ENCODE results near the gene KDM2B. TPM values are rescaled to one million over a fixed set of nuclear protein-coding genes. Genes with fewer than 3 reads are reported as not detected.

KDM2B gene
- polyA plus RNA-seq, 1 donor from 2014 or later = 85.5 TPM

DNA sequence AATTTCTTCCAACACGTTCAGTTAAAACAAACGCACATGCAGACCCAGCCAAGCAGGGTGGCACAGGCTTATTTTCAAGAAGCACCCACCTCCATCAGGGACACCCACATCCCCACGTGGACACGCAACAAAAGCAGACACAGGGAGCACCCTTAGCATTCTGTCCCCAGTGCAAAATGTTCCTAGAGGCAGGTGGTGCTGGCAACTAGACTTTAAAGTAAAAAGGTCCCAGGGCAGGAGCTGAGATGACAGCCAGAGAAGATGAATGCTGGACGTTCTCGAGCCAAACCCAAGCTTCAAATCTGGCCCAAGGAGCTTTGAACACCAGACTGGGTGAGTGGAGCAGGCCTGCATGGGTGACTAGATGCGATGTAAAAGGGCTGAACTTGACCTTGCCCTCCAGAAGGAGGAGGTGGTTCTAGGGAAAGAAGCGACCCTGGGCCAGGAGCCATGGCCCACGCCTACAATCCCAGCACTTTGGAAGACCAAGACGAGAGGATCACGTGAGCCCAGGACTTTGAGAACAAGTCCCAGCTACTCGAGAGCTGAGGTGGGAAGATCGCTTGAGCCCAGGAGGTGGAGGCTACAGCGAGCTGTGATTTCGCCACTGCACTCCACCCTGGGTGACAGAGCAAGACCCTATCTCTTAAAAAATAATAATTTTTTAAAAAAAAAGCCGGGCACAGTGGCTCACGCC is 47.3 kb downstream of the KDM2B start:
- no peaks in the 10 kb centered on the region for H3K9me3 ChIP-seq (ENCODE audit: low read length)
- H3F3A ChIP-seq (ENCODE audit: insufficient read depth, low read length, poor library complexity, severe bottlenecking) = no peaks in the 10 kb centered on the region
- no peaks in the 10 kb centered on the region for H3K9me2 ChIP-seq (ENCODE audit: insufficient read depth, low read length)
- H3K9ac ChIP-seq (ENCODE audit: low read length) = no peak overlapping the region
- H3K4me3 ChIP-seq (ENCODE audit: low read length) = no peak overlapping the region
- no peak overlapping the region for H3K4me2 ChIP-seq (ENCODE audit: low read length)
- H3K36me3 ChIP-seq (ENCODE audit: insufficient read depth, low read length) = no peaks in the 10 kb centered on the region
- peaks cover 4% of the 10 kb centered on the region for H3K27me3 ChIP-seq (ENCODE audit: insufficient read depth, low read depth, low read length)
- H3K27ac ChIP-seq (ENCODE audit: low read length) = no peak overlapping the region
- H4K20me1 ChIP-seq (ENCODE audit: insufficient read depth) = no peaks in the 10 kb centered on the region
- no peak overlapping the region for H2AFZ ChIP-seq (ENCODE audit: low read depth, low read length)
- no peaks in the 10 kb centered on the region for H3K79me2 ChIP-seq (replicated peaks; ENCODE audit: insufficient read depth, low read length)
- TF ChIP-seq SMC3 (conservative IDR thresholded peaks at IDR 0.05; ENCODE audit: poor library complexity) = no peak
- TF ChIP-seq, protein P1, sequence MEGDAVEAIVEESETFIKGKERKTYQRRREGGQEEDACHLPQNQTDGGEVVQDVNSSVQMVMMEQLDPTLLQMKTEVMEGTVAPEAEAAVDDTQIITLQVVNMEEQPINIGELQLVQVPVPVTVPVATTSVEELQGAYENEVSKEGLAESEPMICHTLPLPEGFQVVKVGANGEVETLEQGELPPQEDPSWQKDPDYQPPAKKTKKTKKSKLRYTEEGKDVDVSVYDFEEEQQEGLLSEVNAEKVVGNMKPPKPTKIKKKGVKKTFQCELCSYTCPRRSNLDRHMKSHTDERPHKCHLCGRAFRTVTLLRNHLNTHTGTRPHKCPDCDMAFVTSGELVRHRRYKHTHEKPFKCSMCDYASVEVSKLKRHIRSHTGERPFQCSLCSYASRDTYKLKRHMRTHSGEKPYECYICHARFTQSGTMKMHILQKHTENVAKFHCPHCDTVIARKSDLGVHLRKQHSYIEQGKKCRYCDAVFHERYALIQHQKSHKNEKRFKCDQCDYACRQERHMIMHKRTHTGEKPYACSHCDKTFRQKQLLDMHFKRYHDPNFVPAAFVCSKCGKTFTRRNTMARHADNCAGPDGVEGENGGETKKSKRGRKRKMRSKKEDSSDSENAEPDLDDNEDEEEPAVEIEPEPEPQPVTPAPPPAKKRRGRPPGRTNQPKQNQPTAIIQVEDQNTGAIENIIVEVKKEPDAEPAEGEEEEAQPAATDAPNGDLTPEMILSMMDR (IDR thresholded peaks at IDR 0.05; ENCODE audit: poor library complexity, severe bottlenecking) = no peak

DNA sequence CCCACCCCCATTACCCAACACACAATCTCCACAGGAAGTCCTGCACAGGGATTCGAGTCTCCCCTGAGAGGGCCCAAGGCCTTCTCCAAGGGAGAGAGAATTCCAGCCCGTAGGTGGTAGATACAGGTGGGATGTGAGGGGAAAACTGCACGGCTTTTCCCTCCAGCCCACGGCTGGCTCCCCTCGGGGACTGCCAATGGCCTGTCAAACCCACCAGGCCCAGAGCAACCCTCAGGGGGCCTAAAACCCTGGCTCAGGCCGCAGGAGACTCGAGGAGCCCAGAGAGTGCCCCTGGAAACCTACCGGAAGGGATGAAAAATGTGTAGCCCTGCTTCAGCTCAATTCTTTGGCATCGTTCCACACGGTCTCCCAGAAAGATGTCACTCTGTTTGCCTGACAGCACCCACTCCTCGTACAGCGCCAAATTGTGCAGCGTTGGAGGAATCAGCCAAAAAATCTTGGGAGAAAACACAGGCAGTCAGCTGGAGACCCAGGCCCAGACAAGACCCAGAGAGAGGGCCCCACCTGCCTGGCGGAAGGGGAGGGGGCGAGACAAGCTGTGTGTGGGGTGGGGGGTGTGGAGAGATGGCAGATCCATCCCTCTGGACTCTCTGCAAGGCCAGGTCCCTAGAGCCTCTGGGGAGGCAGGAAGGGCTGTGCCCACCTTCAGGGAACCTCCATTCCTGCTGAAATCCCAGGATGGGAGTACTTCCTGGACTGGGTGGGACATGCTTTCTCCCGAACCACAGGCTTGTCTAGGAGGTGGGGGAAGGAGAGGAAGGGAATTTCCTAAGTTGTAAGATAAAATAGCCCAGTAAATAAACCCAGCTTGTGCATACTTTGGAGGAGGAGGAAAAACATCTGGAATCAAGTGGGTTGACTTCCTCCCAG is 48.1 kb downstream of the KDM2B start:
- no peak overlapping the region for H3K4me2 ChIP-seq (ENCODE audit: low read length)
- no peaks in the 10 kb centered on the region for H3K27me3 ChIP-seq (ENCODE audit: insufficient read depth, low read depth, low read length)
- no peaks in the 10 kb centered on the region for H3K79me2 ChIP-seq (replicated peaks; ENCODE audit: insufficient read depth, low read length)
- H3K36me3 ChIP-seq (ENCODE audit: insufficient read depth, low read length) = no peaks in the 10 kb centered on the region
- no peak overlapping the region for H2AFZ ChIP-seq (ENCODE audit: low read depth, low read length)
- TF ChIP-seq POLR2AphosphoS5 (IDR thresholded peaks at IDR 0.05) (no peak), RAD21 (conservative IDR thresholded peaks at IDR 0.05) (no peak), TAF1 (IDR thresholded peaks at IDR 0.05; ENCODE audit: low read depth) (no peak), EP300 (conservative IDR thresholded peaks at IDR 0.05; ENCODE audit: poor library complexity, severe bottlenecking) (no peak), SMC3 (conservative IDR thresholded peaks at IDR 0.05; ENCODE audit: poor library complexity) (no peak), MXI1 (conservative IDR thresholded peaks at IDR 0.05; ENCODE audit: poor library complexity, severe bottlenecking) (no peak), EZH2 (IDR thresholded peaks at IDR 0.05; ENCODE audit: borderline replicate concordance, insufficient read depth, low read length, poor library complexity, severe bottlenecking) (no peak)
- TF ChIP-seq, protein P1 (IDR thresholded peaks at IDR 0.05; ENCODE audit: poor library complexity, severe bottlenecking) = no peak
- TF ChIP-seq, protein P2, sequence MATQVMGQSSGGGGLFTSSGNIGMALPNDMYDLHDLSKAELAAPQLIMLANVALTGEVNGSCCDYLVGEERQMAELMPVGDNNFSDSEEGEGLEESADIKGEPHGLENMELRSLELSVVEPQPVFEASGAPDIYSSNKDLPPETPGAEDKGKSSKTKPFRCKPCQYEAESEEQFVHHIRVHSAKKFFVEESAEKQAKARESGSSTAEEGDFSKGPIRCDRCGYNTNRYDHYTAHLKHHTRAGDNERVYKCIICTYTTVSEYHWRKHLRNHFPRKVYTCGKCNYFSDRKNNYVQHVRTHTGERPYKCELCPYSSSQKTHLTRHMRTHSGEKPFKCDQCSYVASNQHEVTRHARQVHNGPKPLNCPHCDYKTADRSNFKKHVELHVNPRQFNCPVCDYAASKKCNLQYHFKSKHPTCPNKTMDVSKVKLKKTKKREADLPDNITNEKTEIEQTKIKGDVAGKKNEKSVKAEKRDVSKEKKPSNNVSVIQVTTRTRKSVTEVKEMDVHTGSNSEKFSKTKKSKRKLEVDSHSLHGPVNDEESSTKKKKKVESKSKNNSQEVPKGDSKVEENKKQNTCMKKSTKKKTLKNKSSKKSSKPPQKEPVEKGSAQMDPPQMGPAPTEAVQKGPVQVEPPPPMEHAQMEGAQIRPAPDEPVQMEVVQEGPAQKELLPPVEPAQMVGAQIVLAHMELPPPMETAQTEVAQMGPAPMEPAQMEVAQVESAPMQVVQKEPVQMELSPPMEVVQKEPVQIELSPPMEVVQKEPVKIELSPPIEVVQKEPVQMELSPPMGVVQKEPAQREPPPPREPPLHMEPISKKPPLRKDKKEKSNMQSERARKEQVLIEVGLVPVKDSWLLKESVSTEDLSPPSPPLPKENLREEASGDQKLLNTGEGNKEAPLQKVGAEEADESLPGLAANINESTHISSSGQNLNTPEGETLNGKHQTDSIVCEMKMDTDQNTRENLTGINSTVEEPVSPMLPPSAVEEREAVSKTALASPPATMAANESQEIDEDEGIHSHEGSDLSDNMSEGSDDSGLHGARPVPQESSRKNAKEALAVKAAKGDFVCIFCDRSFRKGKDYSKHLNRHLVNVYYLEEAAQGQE (IDR thresholded peaks at IDR 0.05; ENCODE audit: borderline replicate concordance) = no peak
- H3F3A ChIP-seq (ENCODE audit: insufficient read depth, low read length, poor library complexity, severe bottlenecking) = no peaks in the 10 kb centered on the region
- H3K9me3 ChIP-seq (ENCODE audit: low read length) = no peaks in the 10 kb centered on the region
- no peak overlapping the region for H3K4me3 ChIP-seq (ENCODE audit: low read length)
- no peak overlapping the region for H3K27ac ChIP-seq (ENCODE audit: low read length)
- H3K9ac ChIP-seq (ENCODE audit: low read length) = no peak overlapping the region
- H3K9me2 ChIP-seq (ENCODE audit: insufficient read depth, low read length) = no peaks in the 10 kb centered on the region
- H4K20me1 ChIP-seq (ENCODE audit: insufficient read depth) = no peaks in the 10 kb centered on the region
